ENCODE measurements around the gene NADSYN1. TPM values are rescaled to one million over a fixed set of nuclear protein-coding genes. Genes with fewer than 3 reads are reported as not detected.

Gene NADSYN1
- total RNA-seq, 1 experiment from 2014 or later, result 79.7 TPM

DNA sequence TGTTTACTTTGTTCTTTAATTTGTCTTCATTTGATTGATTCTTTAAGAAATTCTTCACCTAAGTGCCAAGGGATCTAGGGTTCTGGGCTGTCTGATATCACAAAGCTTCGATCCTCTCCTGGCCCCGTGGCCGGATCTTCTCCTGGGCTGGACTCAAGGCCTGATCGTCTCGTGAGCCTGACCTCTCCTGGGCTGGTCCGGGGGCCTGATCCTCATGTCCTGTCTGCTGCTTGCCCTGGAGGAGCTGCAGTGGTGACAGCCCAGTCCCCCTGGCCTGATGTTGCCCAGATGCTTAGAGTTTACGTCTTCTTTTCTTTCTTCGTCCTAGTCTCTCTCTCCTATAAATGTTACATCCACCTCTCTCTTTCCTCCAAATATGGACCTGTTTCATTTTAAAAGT lies 3.3 kb downstream of the NADSYN1 start:
- TF ChIP-seq, protein P1, sequence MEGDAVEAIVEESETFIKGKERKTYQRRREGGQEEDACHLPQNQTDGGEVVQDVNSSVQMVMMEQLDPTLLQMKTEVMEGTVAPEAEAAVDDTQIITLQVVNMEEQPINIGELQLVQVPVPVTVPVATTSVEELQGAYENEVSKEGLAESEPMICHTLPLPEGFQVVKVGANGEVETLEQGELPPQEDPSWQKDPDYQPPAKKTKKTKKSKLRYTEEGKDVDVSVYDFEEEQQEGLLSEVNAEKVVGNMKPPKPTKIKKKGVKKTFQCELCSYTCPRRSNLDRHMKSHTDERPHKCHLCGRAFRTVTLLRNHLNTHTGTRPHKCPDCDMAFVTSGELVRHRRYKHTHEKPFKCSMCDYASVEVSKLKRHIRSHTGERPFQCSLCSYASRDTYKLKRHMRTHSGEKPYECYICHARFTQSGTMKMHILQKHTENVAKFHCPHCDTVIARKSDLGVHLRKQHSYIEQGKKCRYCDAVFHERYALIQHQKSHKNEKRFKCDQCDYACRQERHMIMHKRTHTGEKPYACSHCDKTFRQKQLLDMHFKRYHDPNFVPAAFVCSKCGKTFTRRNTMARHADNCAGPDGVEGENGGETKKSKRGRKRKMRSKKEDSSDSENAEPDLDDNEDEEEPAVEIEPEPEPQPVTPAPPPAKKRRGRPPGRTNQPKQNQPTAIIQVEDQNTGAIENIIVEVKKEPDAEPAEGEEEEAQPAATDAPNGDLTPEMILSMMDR (IDR thresholded peaks at IDR 0.05; ENCODE audit: unreplicated experiment), result no peak
- intact Hi-C loops (cut with micrococcal nuclease; ENCODE audit: unreplicated experiment), result no loop called here
- DNase-seq, result no peak
- Mint-ChIP-seq H3K4me1 (ENCODE audit: low read depth, unreplicated experiment) (peaks cover 20% of the 10 kb centered on the region), H3K27ac (ENCODE audit: unreplicated experiment) (no peak overlapping the region), H3K9me3 (ENCODE audit: low read depth, unreplicated experiment) (no peaks in the 10 kb centered on the region), H3K27me3 (ENCODE audit: unreplicated experiment) (no peaks in the 10 kb centered on the region), H3K4me3 (ENCODE audit: low read depth, unreplicated experiment) (no peak overlapping the region), H3K36me3 (ENCODE audit: insufficient read depth, unreplicated experiment) (peaks cover 61% of the 10 kb centered on the region)
- CTCF ChIA-PET, result no interaction called here
- no TSS peak for BruUV-seq (replicated peaks)

DNA sequence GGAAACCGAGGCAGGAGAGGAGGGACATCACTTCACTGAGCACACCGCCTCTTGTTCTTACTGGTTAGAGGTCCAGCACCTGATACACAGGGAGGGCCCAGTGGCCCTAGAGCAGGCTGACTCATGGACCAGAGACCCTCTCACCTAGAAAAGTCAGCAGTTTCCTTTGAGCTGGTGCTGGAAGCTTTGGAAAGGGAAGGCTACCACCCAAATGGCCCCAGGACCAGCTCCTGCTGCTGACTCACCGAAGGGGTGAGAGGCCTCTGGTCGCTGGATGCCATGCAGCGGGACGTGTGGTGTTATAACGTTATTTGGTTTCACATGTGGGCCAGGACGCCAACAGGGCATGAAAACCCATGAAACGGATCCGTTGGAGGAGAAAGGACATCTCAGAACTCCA lies 3.8 kb downstream of the NADSYN1 start:
- CTCF ChIA-PET, result no interaction called here

DNA sequence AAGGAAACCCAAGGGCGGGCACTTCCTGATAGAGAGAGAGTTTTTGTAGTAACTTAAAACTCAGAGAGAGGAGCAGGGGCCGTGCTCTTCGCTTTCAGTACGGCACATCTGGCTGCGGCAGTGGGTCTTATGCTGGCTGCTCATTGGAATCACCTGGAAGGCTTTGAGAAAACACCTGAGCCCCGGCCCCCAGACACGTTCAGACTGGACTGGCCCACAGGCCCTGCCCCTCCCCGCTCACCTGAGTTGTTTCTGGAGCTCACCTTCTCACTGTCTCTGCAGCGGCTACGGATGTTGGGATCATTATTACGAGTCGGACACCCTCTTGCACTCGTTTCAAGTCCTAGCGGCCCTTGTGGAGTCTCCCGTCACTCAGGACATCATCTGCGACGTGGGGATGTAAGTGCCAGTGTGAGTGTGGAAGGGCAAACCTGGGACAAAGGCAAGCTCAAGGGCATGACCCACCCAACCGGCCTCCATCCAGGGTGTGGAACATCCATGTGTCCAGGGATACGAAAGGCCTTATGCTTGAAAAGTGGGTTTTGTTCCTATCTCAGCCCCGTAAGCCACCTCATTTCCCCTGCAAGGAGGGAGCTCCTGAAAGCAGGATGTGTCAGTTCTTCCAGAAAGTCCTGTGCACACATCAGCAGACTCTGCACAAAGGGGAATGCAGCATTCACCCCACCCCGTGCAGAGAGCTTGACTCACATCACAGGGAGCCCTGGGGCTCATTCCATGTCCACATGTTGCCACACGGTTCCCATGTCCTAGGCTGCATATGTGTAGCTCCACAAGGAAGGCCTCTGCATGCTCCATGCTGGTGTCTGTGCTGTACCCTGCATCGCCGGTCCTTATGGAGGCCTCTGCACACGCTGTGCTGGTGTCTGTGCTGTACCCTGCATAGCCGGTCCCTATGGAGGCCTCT lies 5.4 kb downstream of the NADSYN1 start:
- intact Hi-C loops (cut with micrococcal nuclease; ENCODE audit: unreplicated experiment), result no loop called here
- Mint-ChIP-seq H3K36me3 (ENCODE audit: insufficient read depth, unreplicated experiment) (peaks cover 53% of the 10 kb centered on the region), H3K27ac (ENCODE audit: unreplicated experiment) (no peak overlapping the region), H3K4me3 (ENCODE audit: low read depth, unreplicated experiment) (no peak overlapping the region), H3K27me3 (ENCODE audit: unreplicated experiment) (no peaks in the 10 kb centered on the region), H3K9me3 (ENCODE audit: low read depth, unreplicated experiment) (no peaks in the 10 kb centered on the region), H3K4me1 (ENCODE audit: low read depth, unreplicated experiment) (peaks cover 9% of the 10 kb centered on the region)
- TF ChIP-seq, protein P1 (IDR thresholded peaks at IDR 0.05; ENCODE audit: unreplicated experiment), result no peak
- BruUV-seq (replicated peaks), result no TSS peak
- CTCF ChIA-PET, result interaction anchor here (0.8 kb wide), 1 partner anchor 10 kb away, joined by 3 read pairs; the partner anchor contains the start of gene DHCR7
- no peak for DNase-seq

More for the DNA sequence above, 3.8 kb downstream of the NADSYN1 start:
- Mint-ChIP-seq H3K27me3 (ENCODE audit: unreplicated experiment) (no peaks in the 10 kb centered on the region), H3K27ac (ENCODE audit: unreplicated experiment) (no peak overlapping the region), H3K36me3 (ENCODE audit: insufficient read depth, unreplicated experiment) (peaks cover 60% of the 10 kb centered on the region), H3K4me3 (ENCODE audit: low read depth, unreplicated experiment) (no peak overlapping the region), H3K9me3 (ENCODE audit: low read depth, unreplicated experiment) (no peaks in the 10 kb centered on the region), H3K4me1 (ENCODE audit: low read depth, unreplicated experiment) (peaks cover 16% of the 10 kb centered on the region)
- TF ChIP-seq, protein P1 (IDR thresholded peaks at IDR 0.05; ENCODE audit: unreplicated experiment), result no peak
- intact Hi-C loops (cut with micrococcal nuclease; ENCODE audit: unreplicated experiment), result no loop called here
- no TSS peak for BruUV-seq (replicated peaks)
- no peak for DNase-seq

DNA sequence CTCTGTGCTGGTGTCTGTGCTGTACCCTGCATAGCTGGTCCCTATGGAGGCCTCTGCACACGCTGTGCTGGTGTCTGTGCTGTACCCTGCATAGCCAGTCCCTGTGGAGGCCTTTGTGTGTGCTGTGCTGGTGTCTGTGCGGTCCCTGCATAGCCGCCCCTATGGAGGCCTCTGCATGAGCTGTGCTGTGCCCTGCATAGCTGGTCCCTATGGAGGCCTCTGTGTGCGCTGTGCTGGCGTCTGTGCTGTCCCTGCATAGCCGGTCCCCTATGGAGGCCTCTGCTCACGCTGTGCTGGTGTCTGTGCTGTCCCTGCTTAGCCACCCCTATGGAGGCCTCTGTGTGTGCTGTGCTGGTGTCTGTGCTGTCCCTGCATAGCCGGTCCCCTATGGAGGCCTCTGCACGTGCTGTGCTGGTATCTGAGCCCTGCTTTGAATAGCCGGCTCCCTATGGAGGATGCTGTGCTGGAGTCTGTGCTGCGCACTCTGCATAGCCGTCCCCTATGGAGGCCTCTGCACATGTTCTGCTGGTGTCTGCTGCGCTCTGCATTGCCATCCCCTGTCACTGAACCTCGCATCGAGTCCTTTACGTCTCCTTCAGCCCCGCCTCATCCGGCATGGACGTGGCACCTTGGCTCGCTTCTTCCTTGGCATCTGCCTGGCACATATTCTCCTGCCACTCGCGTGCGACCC lies 6.2 kb downstream of the NADSYN1 start:
- no TSS peak for BruUV-seq (replicated peaks)
- H3K4me1 Mint-ChIP-seq (ENCODE audit: low read depth, unreplicated experiment), result peaks cover 9% of the 10 kb centered on the region
- CTCF ChIA-PET, result interaction anchor here (0.8 kb wide), 1 partner anchor 11 kb away, joined by 3 read pairs; the partner anchor contains the start of gene DHCR7

More for the DNA sequence above, 6.2 kb downstream of the NADSYN1 start:
- H3K36me3 Mint-ChIP-seq (ENCODE audit: insufficient read depth, unreplicated experiment), result peaks cover 51% of the 10 kb centered on the region
- intact Hi-C loops (cut with micrococcal nuclease; ENCODE audit: unreplicated experiment), result no loop called here
- no peak overlapping the region for H3K27ac Mint-ChIP-seq (ENCODE audit: unreplicated experiment)
- no peak overlapping the region for H3K4me3 Mint-ChIP-seq (ENCODE audit: low read depth, unreplicated experiment)
- no peak for DNase-seq
- TF ChIP-seq, protein P1 (IDR thresholded peaks at IDR 0.05; ENCODE audit: unreplicated experiment), result no peak
- no peaks in the 10 kb centered on the region for H3K9me3 Mint-ChIP-seq (ENCODE audit: low read depth, unreplicated experiment)
- H3K27me3 Mint-ChIP-seq (ENCODE audit: unreplicated experiment), result no peaks in the 10 kb centered on the region
